ENCODE results near the gene RIPOR2.

Gene RIPOR2

DNA sequence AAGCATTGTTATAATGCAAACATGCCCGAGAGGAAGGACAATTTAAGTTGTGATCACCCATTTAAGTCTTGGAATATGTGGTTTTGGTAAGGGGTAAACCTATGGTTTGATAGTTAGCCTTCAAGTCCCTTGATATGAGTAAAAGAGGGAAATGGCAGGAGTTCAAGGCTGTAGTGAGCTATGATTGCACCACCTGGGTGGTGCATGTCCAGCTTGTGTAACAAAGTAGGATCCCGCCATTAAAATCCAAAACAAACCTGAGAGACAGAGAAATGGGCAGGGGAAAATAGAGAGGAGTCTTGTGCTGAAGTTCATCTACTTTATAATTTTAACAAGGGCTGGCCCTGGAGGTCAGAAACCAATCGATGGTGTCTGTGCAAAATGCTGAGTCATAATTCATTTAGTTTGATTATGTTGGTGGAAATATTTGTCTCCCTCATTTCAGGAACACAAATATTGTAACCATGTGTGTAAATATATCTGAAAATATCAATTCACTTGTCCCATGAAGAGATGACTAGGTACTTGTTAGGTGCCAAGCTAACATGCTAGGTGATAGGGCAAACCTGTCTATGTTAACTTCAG is 113.8 kb downstream of the RIPOR2 start:
- DNase-seq (ENCODE audit: insufficient read length, low spot score) = no peak
- TF ChIP-seq POLR2AphosphoS5 (IDR thresholded peaks at IDR 0.05; ENCODE audit: low read depth, low read length) (no peak), POLR2A (IDR thresholded peaks at IDR 0.05; ENCODE audit: low read depth, low read length) (no peak), POU2F2 (IDR thresholded peaks at IDR 0.05; ENCODE audit: low read depth, low read length) (no peak), PAX5 (IDR thresholded peaks at IDR 0.05; ENCODE audit: insufficient read depth, low read length, severe bottlenecking) (no peak), TAF1 (IDR thresholded peaks at IDR 0.05; ENCODE audit: low read depth, low read length) (no peak), SPI1 (IDR thresholded peaks at IDR 0.05; ENCODE audit: low read depth, low read length) (no peak)
- FAIRE-seq = peak; percentile 28

- TF ChIP-seq SPI1 (IDR thresholded peaks at IDR 0.05; ENCODE audit: low read depth, low read length) (no peak), POLR2A (IDR thresholded peaks at IDR 0.05; ENCODE audit: low read depth, low read length) (no peak), PAX5 (IDR thresholded peaks at IDR 0.05; ENCODE audit: insufficient read depth, low read length, severe bottlenecking) (no peak), POLR2AphosphoS5 (IDR thresholded peaks at IDR 0.05; ENCODE audit: low read depth, low read length) (no peak), POU2F2 (IDR thresholded peaks at IDR 0.05; ENCODE audit: low read depth, low read length) (no peak), TAF1 (IDR thresholded peaks at IDR 0.05; ENCODE audit: low read depth, low read length) (no peak)
- DNase-seq (ENCODE audit: insufficient read length, low spot score) = no peak
- no peak for FAIRE-seq
These were observed 117.4 kb downstream of the RIPOR2 start for GRCh38 chr6:24818346-24818745.

DNA sequence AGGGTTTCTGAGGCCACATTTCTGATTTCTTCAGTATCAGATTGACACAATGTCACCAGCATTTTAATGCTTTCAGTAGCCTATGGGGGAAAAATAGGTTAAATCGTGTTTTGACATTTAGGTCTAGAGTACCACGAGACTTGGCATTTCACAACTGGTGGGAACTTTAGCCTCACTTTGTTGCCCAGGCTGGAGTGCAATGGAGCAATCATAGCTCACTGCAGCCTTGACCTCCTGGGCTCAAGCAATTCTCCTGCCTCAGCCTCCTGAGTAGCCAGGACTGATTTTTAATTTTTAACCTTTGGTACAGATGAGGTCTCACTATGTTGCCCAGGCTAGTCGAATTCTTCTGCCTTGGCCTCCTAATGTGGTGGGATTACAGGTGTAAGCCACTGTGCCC is 126.0 kb downstream of the RIPOR2 start:
- no peak for FAIRE-seq
- TF ChIP-seq PAX5 (IDR thresholded peaks at IDR 0.05; ENCODE audit: insufficient read depth, low read length, severe bottlenecking) (no peak), POLR2A (IDR thresholded peaks at IDR 0.05; ENCODE audit: low read depth, low read length) (no peak), POU2F2 (IDR thresholded peaks at IDR 0.05; ENCODE audit: low read depth, low read length) (no peak), SPI1 (IDR thresholded peaks at IDR 0.05; ENCODE audit: low read depth, low read length) (no peak), TAF1 (IDR thresholded peaks at IDR 0.05; ENCODE audit: low read depth, low read length) (no peak)
- no peak for DNase-seq (ENCODE audit: insufficient read length, low spot score)

GRCh38 chr6:24807584-24807983 is 128.2 kb downstream of the RIPOR2 start:
- TF ChIP-seq TAF1 (IDR thresholded peaks at IDR 0.05; ENCODE audit: low read depth, low read length) (no peak), PAX5 (IDR thresholded peaks at IDR 0.05; ENCODE audit: insufficient read depth, low read length, severe bottlenecking) (no peak), SPI1 (IDR thresholded peaks at IDR 0.05; ENCODE audit: low read depth, low read length) (no peak), POLR2A (IDR thresholded peaks at IDR 0.05; ENCODE audit: low read depth, low read length) (no peak), POLR2AphosphoS5 (IDR thresholded peaks at IDR 0.05; ENCODE audit: low read depth, low read length) (no peak), POU2F2 (IDR thresholded peaks at IDR 0.05; ENCODE audit: low read depth, low read length) (no peak)
- DNase-seq (ENCODE audit: insufficient read length, low spot score) = no peak
- no peak for FAIRE-seq

- FAIRE-seq (no peak), DNase-seq (ENCODE audit: insufficient read length, low spot score) (no peak)
- TF ChIP-seq PAX5 (IDR thresholded peaks at IDR 0.05; ENCODE audit: insufficient read depth, low read length, severe bottlenecking) (no peak), TAF1 (IDR thresholded peaks at IDR 0.05; ENCODE audit: low read depth, low read length) (no peak)
These were observed 133.3 kb downstream of the RIPOR2 start for GRCh38 chr6:24802271-24803059.

DNA sequence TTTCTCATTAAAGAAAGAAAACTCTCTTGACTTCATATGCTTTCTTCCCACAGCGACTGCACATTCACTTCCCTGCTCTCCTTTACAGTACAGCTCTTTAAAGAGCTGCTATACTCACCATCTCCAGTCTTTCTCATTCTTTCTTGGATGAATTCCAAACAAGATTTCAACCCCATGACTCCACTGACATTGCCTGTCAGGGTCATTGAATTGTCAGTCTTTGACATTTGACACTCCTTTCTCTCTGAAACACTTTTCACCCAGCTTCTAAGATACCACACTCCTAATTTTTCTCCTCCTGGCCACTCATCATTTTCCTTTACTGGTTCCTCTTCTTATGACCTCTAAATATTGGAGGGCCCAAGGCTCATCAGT is 136.2 kb downstream of the RIPOR2 start:
- DNase-seq (ENCODE audit: insufficient read length, low spot score) (no peak), FAIRE-seq (no peak)
- TF ChIP-seq POLR2AphosphoS5 (IDR thresholded peaks at IDR 0.05; ENCODE audit: low read depth, low read length) (no peak), SPI1 (IDR thresholded peaks at IDR 0.05; ENCODE audit: low read depth, low read length) (no peak), PAX5 (IDR thresholded peaks at IDR 0.05; ENCODE audit: insufficient read depth, low read length, severe bottlenecking) (no peak), POLR2A (IDR thresholded peaks at IDR 0.05; ENCODE audit: low read depth, low read length) (no peak), POU2F2 (IDR thresholded peaks at IDR 0.05; ENCODE audit: low read depth, low read length) (no peak), TAF1 (IDR thresholded peaks at IDR 0.05; ENCODE audit: low read depth, low read length) (no peak)

GRCh38 chr6:24798740-24799540 is 136.8 kb downstream of the RIPOR2 start, which contains the start of gene ARMH2:
Gene ARMH2 (minus strand): TSS chr6:24798917. CDS start chr6:24798857, 60 bp downstream.
- FAIRE-seq = no peak
- TF ChIP-seq POLR2A (IDR thresholded peaks at IDR 0.05; ENCODE audit: low read depth, low read length) (no peak), PAX5 (IDR thresholded peaks at IDR 0.05; ENCODE audit: insufficient read depth, low read length, severe bottlenecking) (no peak), POU2F2 (IDR thresholded peaks at IDR 0.05; ENCODE audit: low read depth, low read length) (no peak), TAF1 (IDR thresholded peaks at IDR 0.05; ENCODE audit: low read depth, low read length) (no peak), POLR2AphosphoS5 (IDR thresholded peaks at IDR 0.05; ENCODE audit: low read depth, low read length) (no peak), SPI1 (IDR thresholded peaks at IDR 0.05; ENCODE audit: low read depth, low read length) (no peak)
- DNase-seq (ENCODE audit: insufficient read length, low spot score) = no peak

DNA sequence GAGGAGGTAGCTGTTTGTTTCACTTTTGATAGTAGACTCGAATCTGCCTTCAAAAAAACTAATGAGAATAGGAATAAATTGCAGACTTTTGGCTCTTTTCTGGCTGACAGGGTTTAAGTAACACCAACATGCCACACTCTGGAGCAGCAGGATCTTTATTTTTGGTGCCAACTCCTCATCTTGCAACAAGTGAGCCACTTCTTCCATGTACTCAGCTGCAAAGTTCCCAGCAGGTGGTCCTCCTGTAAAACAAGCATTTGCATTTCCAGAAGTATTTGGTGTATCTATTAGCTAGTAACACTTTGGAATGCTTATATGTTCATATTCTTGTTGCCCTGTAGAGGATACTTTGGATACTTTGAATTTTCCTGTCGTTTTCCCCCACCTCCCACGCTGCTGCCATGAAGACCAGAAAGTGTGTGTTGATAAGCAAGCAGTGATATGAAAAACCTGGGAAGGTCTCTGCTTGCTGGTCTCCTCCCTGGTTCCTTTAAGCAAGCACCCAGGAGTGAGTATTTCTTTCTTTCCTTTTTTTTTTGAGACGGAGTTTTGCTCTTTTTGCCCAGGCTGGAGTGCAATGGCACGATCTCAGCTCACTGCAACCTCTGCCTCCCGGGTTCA is 138.1 kb downstream of the RIPOR2 start:
- no peak for TF ChIP-seq PAX5 (IDR thresholded peaks at IDR 0.05; ENCODE audit: insufficient read depth, low read length, severe bottlenecking)
- TF ChIP-seq SPI1 (IDR thresholded peaks at IDR 0.05; ENCODE audit: low read depth, low read length) = no peak
- no peak for TF ChIP-seq POLR2A (IDR thresholded peaks at IDR 0.05; ENCODE audit: low read depth, low read length)
- TF ChIP-seq POLR2AphosphoS5 (IDR thresholded peaks at IDR 0.05; ENCODE audit: low read depth, low read length) = no peak
- no peak for TF ChIP-seq TAF1 (IDR thresholded peaks at IDR 0.05; ENCODE audit: low read depth, low read length)
- no peak for TF ChIP-seq POU2F2 (IDR thresholded peaks at IDR 0.05; ENCODE audit: low read depth, low read length)
- DNase-seq (ENCODE audit: insufficient read length, low spot score) (no peak), FAIRE-seq (no peak)
